ENCODE results near the gene PCP4L1. TPM values are rescaled to one million over a fixed set of nuclear protein-coding genes. Genes with fewer than 3 reads are reported as not detected.

The PCP4L1 gene
- polyA plus RNA-seq, 2 of the 4 experiments (the other 2 are of a cell fraction), result not detected

- TF ChIP-seq ZSCAN20 (CRISPR knock-in tag; IDR thresholded peaks at IDR 0.05), result no peak
Measured at GRCh38 chr1:161265305-161265704, 6.8 kb downstream of the PCP4L1 start (continued).

GRCh38 chr1:161266202-161266601 lies 7.7 kb downstream of the PCP4L1 start:
- Histone ChIP-seq H3K4me1 (peaks cover 13% of the 10 kb centered on the region; the same call in 2 of the 3 replicates), H3K9me3 (no peaks in the 10 kb centered on the region), H3K4me2 (peak overlapping the region; percentile 10; the same call in 1 of the 3 replicates), H3K27ac (no peak overlapping the region), H3K4me3 (no peak overlapping the region)
- WGBS (ENCODE audit: missing lambda C conversion rate), result 24% methylated on average over 3 of the region's 3 CpGs
- ATAC-seq (peak in 1 of 2 experiments; percentile 71; a peak in 3 of 6 replicates), FAIRE-seq (no peak), DNase-seq (ENCODE audit: low read depth in 1 of 2, low spot score in 1 of 2) (no peak)
- POLR2A ChIA-PET, result interaction anchor here (1.0 kb wide), 1 partner anchor 48 kb away, joined by 3 read pairs; the partner anchor contains the start of gene SDHC
- CTCF ChIA-PET, result interaction anchor here (0.6 to 3.4 kb wide), 5 partner anchors 25 to 110 kb away, joined by 3 to 16 read pairs (median 3); partner anchors contain the start of gene TOMM40L
- TF ChIP-seq MAX (IDR thresholded peaks at IDR 0.05), result no peak
- no peak for TF ChIP-seq KDM5A (IDR thresholded peaks at IDR 0.05)
- TF ChIP-seq TFCP2L1 (CRISPR knock-in tag; IDR thresholded peaks at IDR 0.05), result no peak
- TF ChIP-seq JUNB (IDR thresholded peaks at IDR 0.05), result no peak
- no peak for TF ChIP-seq CEBPB (IDR thresholded peaks at IDR 0.05)
- TF ChIP-seq POLR2AphosphoS2 (conservative IDR thresholded peaks at IDR 0.05; ENCODE audit: low read length), result no peak
- TF ChIP-seq GATA3 (IDR thresholded peaks at IDR 0.05; ENCODE audit: borderline replicate concordance), result no peak
- no peak for TF ChIP-seq MYC (IDR thresholded peaks at IDR 0.05; ENCODE audit: borderline replicate concordance, low read length)

- no peak for TF ChIP-seq HMGXB4 (CRISPR knock-in tag; IDR thresholded peaks at IDR 0.05; ENCODE audit: borderline replicate concordance)
- TF ChIP-seq PBX3 (IDR thresholded peaks at IDR 0.05), result no peak
- no peak for TF ChIP-seq JUN (IDR thresholded peaks at IDR 0.05)
- TF ChIP-seq CHD2 (IDR thresholded peaks at IDR 0.05; ENCODE audit: low read length, partially characterized antibody), result no peak
- TF ChIP-seq CBX2 (IDR thresholded peaks at IDR 0.05; ENCODE audit: borderline replicate concordance, low read depth), result no peak
- no peak for TF ChIP-seq HDAC2 (IDR thresholded peaks at IDR 0.05)
- TF ChIP-seq HOXB13 (CRISPR knock-in tag; IDR thresholded peaks at IDR 0.05; ENCODE audit: low read depth), result no peak
- no peak for TF ChIP-seq BCL3 (IDR thresholded peaks at IDR 0.05)
- no peak for TF ChIP-seq ZC3H11A (IDR thresholded peaks at IDR 0.05)
- TF ChIP-seq PHF8 (IDR thresholded peaks at IDR 0.05; ENCODE audit: borderline replicate concordance, low read depth), result no peak
- no peak for TF ChIP-seq NFE2L2 (conservative IDR thresholded peaks at IDR 0.05; ENCODE audit: low read length)
- no peak for TF ChIP-seq RAD21 (conservative IDR thresholded peaks at IDR 0.05 in 1 of 2, IDR thresholded peaks at IDR 0.05 in 1 of 2)
- no peak for TF ChIP-seq E2F6 (IDR thresholded peaks at IDR 0.05; ENCODE audit: borderline replicate concordance, low read depth)
- TF ChIP-seq EHF (CRISPR knock-in tag; IDR thresholded peaks at IDR 0.05), result no peak
- ATAC-seq, result peak in 1 of 2 experiments; percentile 30; a peak in 2 of 6 replicates
- no peak for DNase-seq (ENCODE audit: low read depth in 1 of 2, low spot score in 1 of 2)
- WGBS (ENCODE audit: missing lambda C conversion rate), result 67% methylated on average over 2 of the region's 2 CpGs
- ChIA-PET CTCF (interaction anchor here (1.2 to 3.4 kb wide), 4 partner anchors 25 to 109 kb away, joined by 3 to 16 read pairs (median 6); partner anchors contain the start of gene TOMM40L), POLR2A (interaction anchor here (1.0 kb wide), 1 partner anchor 47 kb away, joined by 3 read pairs; the partner anchor contains the start of gene SDHC)
- no peaks in the 10 kb centered on the region for H3K9me3 ChIP-seq
- FAIRE-seq, result no peak
- no peak overlapping the region for H3K4me3 ChIP-seq
- H3K27ac ChIP-seq, result no peak overlapping the region
- H3K4me1 ChIP-seq, result peaks cover 11% of the 10 kb centered on the region; the same call in 2 of the 3 replicates
- no peak overlapping the region for H3K4me2 ChIP-seq
Measured at GRCh38 chr1:161266836-161267235, 8.3 kb downstream of the PCP4L1 start.

Data from A549 (cell line).